MCF 10A (cell line): ENCODE data around the gene ZDHHC17. TPM values are rescaled to one million over a fixed set of nuclear protein-coding genes. Genes with fewer than 3 reads are reported as not detected.

Experiments
- BruUV-seq: library from RNA; stranded (reverse); fragments of 400-500 nt; replicated peaks from 2 replicates; lab custom pipeline; 2021; lab: Mats Ljungman, UMichigan
- CTCF ChIA-PET: fragments of 300-600 bp; sonication (Branson Sonifier 250); formaldehyde crosslinking; extraction: SDS; loops from one replicate; lab custom pipeline; 2021; ENCODE audit warnings: antibody characterized with exemption, inconsistent platforms; lab: Yijun Ruan, JAX
- POLR2A ChIA-PET: fragments of 300-600, 350-650 bp; sonication (Branson Sonifier 250); formaldehyde crosslinking; extraction: SDS; loops from one replicate; lab custom pipeline; 2020; ENCODE audit warnings: antibody characterized with exemption, inconsistent platforms; lab: Yijun Ruan, JAX
- DNase-seq: peaks from one replicate; pipeline ENCODE4 v3.0.0-alpha.2; 2018; ENCODE audit not compliant: unreplicated experiment
- H3K27ac Mint-ChIP-seq: one replicate; pipeline ENCODE4 v1.8.0; 2022; ENCODE audit warnings: mild to moderate bottlenecking, low read depth, mixed read lengths; ENCODE audit not compliant: unreplicated experiment
- H3K27me3 Mint-ChIP-seq: one replicate; pipeline ENCODE4 v1.8.0; 2022; ENCODE audit warnings: mixed read lengths; ENCODE audit not compliant: insufficient read depth, unreplicated experiment
- H3K36me3 Mint-ChIP-seq: one replicate; pipeline ENCODE4 v1.8.0; 2022; ENCODE audit warnings: mild to moderate bottlenecking, moderate library complexity, mixed read lengths; ENCODE audit not compliant: insufficient read depth, unreplicated experiment
- H3K4me1 Mint-ChIP-seq: one replicate; pipeline ENCODE4 v1.8.0; 2022; ENCODE audit warnings: mixed read lengths; ENCODE audit not compliant: insufficient read depth, unreplicated experiment
- H3K4me3 Mint-ChIP-seq: one replicate; pipeline ENCODE4 v1.8.0; 2022; ENCODE audit warnings: mild to moderate bottlenecking, moderate library complexity, mixed read lengths; ENCODE audit not compliant: unreplicated experiment
- H3K9me3 Mint-ChIP-seq: one replicate; pipeline ENCODE4 v1.8.0; 2022; ENCODE audit warnings: mixed read lengths; ENCODE audit not compliant: unreplicated experiment
- CTCF ChIP-seq: fragments of 200-600 bp; IDR thresholded peaks from one replicate; pipeline ENCODE4 v1.8.0; 2022; ENCODE audit warnings: antibody characterized with exemption, mild to moderate bottlenecking; ENCODE audit not compliant: unreplicated experiment
- intact Hi-C: fragments of 100-400 bp; cut with micrococcal nuclease; formaldehyde crosslinking; loops from 2 replicates; pipeline ENCODE4 v1.14.1; 2022
- total RNA-seq: library from RNA; stranded (reverse); gene quantifications from 2 replicates; pipeline ENCODE4 v1.2.3, GENCODE V29; 2022

ZDHHC17 gene
- total RNA-seq, 1 experiment from 2014 or later, result 26.9 TPM

- no TSS peak for BruUV-seq
- ChIA-PET CTCF (interaction anchor here (1.1 kb wide), 1 partner anchor 162 kb away, joined by 3 read pairs; no protein-coding TSS in a partner anchor), POLR2A (no interaction called here)
- DNase-seq, result no peak
- H3K27me3 Mint-ChIP-seq, result no peaks in the 10 kb centered on the region
- intact Hi-C loops, result no loop called here
- no peak for TF ChIP-seq CTCF
- peaks cover 7% of the 10 kb centered on the region for H3K9me3 Mint-ChIP-seq
- H3K4me3 Mint-ChIP-seq, result no peak overlapping the region
- H3K4me1 Mint-ChIP-seq, result peaks cover 40% of the 10 kb centered on the region
- H3K27ac Mint-ChIP-seq, result no peak overlapping the region
- no peaks in the 10 kb centered on the region for H3K36me3 Mint-ChIP-seq
These were observed 20.7 kb downstream of the ZDHHC17 start for GRCh38 chr12:76784600-76785051.

GRCh38 chr12:76785407-76785806, 21.5 kb downstream of the ZDHHC17 start:
- Mint-ChIP-seq H3K27me3 (no peaks in the 10 kb centered on the region), H3K27ac (peak overlapping the region; percentile 46), H3K4me3 (no peak overlapping the region), H3K36me3 (no peaks in the 10 kb centered on the region), H3K9me3 (peaks cover 7% of the 10 kb centered on the region), H3K4me1 (peaks cover 38% of the 10 kb centered on the region)
- TF ChIP-seq CTCF, result no peak
- intact Hi-C loops, result no loop called here
- ChIA-PET CTCF (interaction anchor here (0.8 to 1.0 kb wide), 2 partner anchors 19 to 133 kb away, joined by 5 read pairs; no protein-coding TSS in a partner anchor), POLR2A (interaction anchor here (0.6 kb wide), 1 partner anchor 17 kb away, joined by 3 read pairs; no protein-coding TSS in a partner anchor)
- BruUV-seq, result no TSS peak
- DNase-seq, result no peak

GRCh38 chr12:76786986-76787385, 23.1 kb downstream of the ZDHHC17 start:
- POLR2A ChIA-PET, result interaction anchor here (0.7 to 0.8 kb wide), 2 partner anchors 172 to 268 kb away, joined by 3 read pairs; no protein-coding TSS in a partner anchor
- H3K36me3 Mint-ChIP-seq, result no peaks in the 10 kb centered on the region
- peaks cover 7% of the 10 kb centered on the region for H3K9me3 Mint-ChIP-seq
- intact Hi-C loops, result no loop called here
- no TSS peak for BruUV-seq
- no peak for TF ChIP-seq CTCF
- H3K4me3 Mint-ChIP-seq, result no peak overlapping the region
- CTCF ChIA-PET, result interaction anchor here (0.6 to 1.0 kb wide), 2 partner anchors 165 to 836 kb away, joined by 4 read pairs; no protein-coding TSS in a partner anchor
- DNase-seq, result no peak
- H3K27ac Mint-ChIP-seq, result no peak overlapping the region
- no peaks in the 10 kb centered on the region for H3K27me3 Mint-ChIP-seq
- H3K4me1 Mint-ChIP-seq, result peaks cover 34% of the 10 kb centered on the region

- ChIA-PET POLR2A (interaction anchor here (0.8 kb wide), 1 partner anchor 269 kb away, joined by 3 read pairs; no protein-coding TSS in a partner anchor), CTCF (interaction anchor here (0.5 to 1.0 kb wide), 4 partner anchors 15 to 835 kb away, joined by 3 to 4 read pairs (median 4); no protein-coding TSS in a partner anchor)
- Mint-ChIP-seq H3K27me3 (no peaks in the 10 kb centered on the region), H3K4me1 (peaks cover 27% of the 10 kb centered on the region), H3K27ac (no peak overlapping the region), H3K9me3 (peaks cover 7% of the 10 kb centered on the region), H3K4me3 (no peak overlapping the region), H3K36me3 (no peaks in the 10 kb centered on the region)
- no TSS peak for BruUV-seq
- intact Hi-C loops, result no loop called here
- TF ChIP-seq CTCF, result no peak
- no peak for DNase-seq
These were observed 23.8 kb downstream of the ZDHHC17 start for GRCh38 chr12:76787689-76788088.
